GM23248 (cell line): ENCODE data around the gene NAAA. TPM values are rescaled to one million over a fixed set of nuclear protein-coding genes. Genes with fewer than 3 reads are reported as not detected.
A peak's percentile ranks its signal among the peaks of the same experiment; 100 is the strongest.

Source experiments
- DNase-seq: peaks from one replicate; pipeline ENCODE4 v3.0.0-alpha.2; 2015
- H2AFZ ChIP-seq: fragments of 200-600 bp; sonication (generic); 2 replicates; pipeline ENCODE4 v1.6.1; 2016; ENCODE audit warnings: antibody characterized with exemption
- H3F3A ChIP-seq: fragments of 200-600 bp; sonication (generic); 2 replicates; pipeline ENCODE4 v1.6.1; 2016; ENCODE audit warnings: mild to moderate bottlenecking, antibody characterized with exemption, mixed run types; ENCODE audit not compliant: insufficient read depth
- H3K27ac ChIP-seq: fragments of 200-600 bp; sonication (generic); 2 replicates; pipeline ENCODE4 v1.5.1; 2016; ENCODE audit warnings: mild to moderate bottlenecking
- H3K27me3 ChIP-seq: fragments of 200-600 bp; sonication (generic); replicated peaks from 2 replicates; pipeline ENCODE4 v1.6.1; 2016; ENCODE audit warnings: mild to moderate bottlenecking; ENCODE audit not compliant: insufficient read depth
- H3K36me3 ChIP-seq: fragments of 200-600 bp; sonication (generic); 2 replicates; pipeline ENCODE4 v1.6.1; 2016; ENCODE audit warnings: low read depth, mild to moderate bottlenecking
- H3K4me1 ChIP-seq: fragments of 200-600 bp; sonication (generic); 2 replicates; pipeline ENCODE4 v1.6.1; 2016; ENCODE audit warnings: mild to moderate bottlenecking; ENCODE audit not compliant: insufficient read depth
- H3K4me2 ChIP-seq: fragments of 200-600 bp; sonication (generic); one replicate; pipeline ENCODE4 v1.6.1; 2016; ENCODE audit warnings: mild to moderate bottlenecking; ENCODE audit not compliant: unreplicated experiment
- H3K4me3 ChIP-seq: fragments of 200-600 bp; sonication (generic); 2 replicates; pipeline ENCODE4 v1.5.1; 2016; ENCODE audit warnings: mild to moderate bottlenecking
- H3K79me2 ChIP-seq: fragments of 200-600 bp; sonication (generic); 2 replicates; pipeline ENCODE4 v1.6.1; 2016; ENCODE audit warnings: mild to moderate bottlenecking; ENCODE audit not compliant: insufficient read depth
- H3K9ac ChIP-seq: fragments of 200-600 bp; sonication (generic); 2 replicates; pipeline ENCODE4 v1.6.1; 2016; ENCODE audit warnings: mild to moderate bottlenecking
- H3K9me2 ChIP-seq: fragments of 200-600 bp; sonication (generic); 2 replicates; pipeline ENCODE4 v1.6.1; 2016; ENCODE audit warnings: mixed run types, mild to moderate bottlenecking, moderate library complexity; ENCODE audit not compliant: insufficient read depth
- H3K9me3 ChIP-seq: fragments of 200-600 bp; sonication (generic); one replicate; pipeline ENCODE4 v1.6.1; 2017; ENCODE audit warnings: low read depth
- H4K20me1 ChIP-seq: fragments of 200-600 bp; sonication (generic); 2 replicates; pipeline ENCODE4 v1.6.0; 2016; ENCODE audit not compliant: insufficient read depth
- EZH2 ChIP-seq: fragments of 200-600 bp; sonication (generic); IDR thresholded peaks from 2 replicates; pipeline ENCODE4 v1.6.1; 2018; ENCODE audit warnings: antibody characterized with exemption, mild to moderate bottlenecking; ENCODE audit not compliant: insufficient read depth, poor library complexity, severe bottlenecking
- EZH2phosphoT487 ChIP-seq: fragments of 200-600 bp; sonication (generic); IDR thresholded peaks from 2 replicates; pipeline ENCODE4 v1.6.1; 2018; ENCODE audit warnings: antibody characterized with exemption, moderate library complexity, mild to moderate bottlenecking, low read depth; ENCODE audit not compliant: insufficient read depth
- WGBS, 2 experiments: methylation state at CpG; one replicate each; pipeline ENCODE4 v1.1.6; 2015 to 2017; ENCODE audit warnings: low lambda C conversion rate in 2 of 2, low coverage in 1 of 2; ENCODE audit errors: missing lambda C conversion rate in 2 of 2; 5-methylcytosine and 5-hydroxymethylcytosine counted together
- in situ Hi-C: fragments of 300-500 bp; cut with MboI; formaldehyde crosslinking; loops from 2 replicates; pipeline ENCODE4 v1.15.0; 2020
- polyA plus RNA-seq: library from polyadenylated mRNA; unstranded; fragments of >200 nt; fragmentation: Nextera tagmentation; extraction: Ambion mirVana; gene quantifications from 2 replicates; pipeline ENCODE4 v1.2.1, GENCODE V29; 2016
- total RNA-seq: library from RNA; depleted of rRNA; stranded (reverse); fragments of >200 nt; shearing (Covaris generic); gene quantifications from 2 replicates; pipeline ENCODE4 v1.2.3, GENCODE V29; 2014

Gene NAAA
- total and polyA plus RNA-seq, 2 experiments from 2014 or later: 34.3 to 56.4 TPM

DNA sequence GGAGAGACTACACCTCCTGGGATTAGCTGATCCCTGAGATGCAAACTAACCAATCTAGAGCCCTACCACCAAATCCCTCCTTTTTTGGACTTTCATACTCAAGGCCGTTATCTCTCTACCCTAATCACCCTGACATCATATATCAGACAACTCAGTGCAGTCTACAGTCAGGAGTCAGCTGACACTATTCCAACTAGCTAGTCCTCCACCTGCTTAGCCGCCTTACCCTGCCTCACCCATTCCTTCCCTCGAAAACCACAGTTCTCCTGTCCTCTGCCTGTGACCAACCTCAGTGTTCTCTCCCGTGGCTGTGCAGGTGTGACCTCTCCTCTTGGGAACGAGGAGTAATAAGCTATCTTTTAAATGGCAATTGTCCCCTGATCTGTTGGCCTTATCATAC is 36.7 kb downstream of the NAAA start:
- Histone ChIP-seq H2AFZ (no peak overlapping the region), H3K27ac (no peak overlapping the region), H3K36me3 (no peaks in the 10 kb centered on the region), H3K9me2 (no peaks in the 10 kb centered on the region), H3K9me3 (no peaks in the 10 kb centered on the region), H3K27me3 (peaks cover 8% of the 10 kb centered on the region; the same call in 1 of the 2 replicates), H3K9ac (no peak overlapping the region), H3K4me1 (no peaks in the 10 kb centered on the region), H4K20me1 (no peaks in the 10 kb centered on the region), H3K79me2 (no peaks in the 10 kb centered on the region), H3K4me3 (no peak overlapping the region), H3F3A (no peaks in the 10 kb centered on the region), H3K4me2 (no peak overlapping the region)
- TF ChIP-seq EZH2phosphoT487 (no peak), EZH2 (no peak)
- WGBS, 2 experiments: 61 to 63% methylated on average over 5 of the region's 5 CpGs
- no peak for DNase-seq
- in situ Hi-C loops: no loop called here

DNA sequence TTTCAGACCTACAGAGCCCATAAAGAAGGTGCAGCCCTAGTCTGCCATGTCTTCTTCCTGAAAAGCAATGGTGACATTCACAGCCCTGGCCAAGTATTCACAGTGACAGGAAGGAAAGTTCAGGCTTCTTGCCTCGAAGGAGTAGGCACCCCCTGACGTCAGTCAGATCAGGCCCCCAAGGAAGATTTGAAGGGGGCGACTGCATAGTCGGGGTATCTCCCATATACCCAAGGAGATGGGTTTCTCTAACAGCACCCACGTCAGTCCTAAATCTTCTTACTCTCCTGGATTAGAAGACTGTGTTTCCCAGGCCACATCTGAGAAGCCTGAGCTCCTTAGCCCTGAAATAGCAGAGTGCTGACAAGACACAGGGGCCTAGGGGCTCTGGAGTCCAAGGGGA is 38.5 kb downstream of the NAAA start, which contains the start of gene PPEF2:
Gene PPEF2 (minus strand): TSS at position 101 of the 400 bp plus-strand sequence. CDS start 6,127 bp downstream, outside the sequence.
- Histone ChIP-seq H3K4me1 (no peaks in the 10 kb centered on the region), H2AFZ (no peak within 1 kb of the TSS), H3K27ac (no peak within 1 kb of the TSS), H3K79me2 (no peaks in the 10 kb centered on the region), H3K9ac (no peak within 1 kb of the TSS), H3K36me3 (no peaks in the 10 kb centered on the region), H3K9me3 (no peaks in the 10 kb centered on the region), H4K20me1 (no peaks in the 10 kb centered on the region), H3F3A (no peaks in the 10 kb centered on the region), H3K4me3 (no peak within 1 kb of the TSS), H3K27me3 (peaks cover 8% of the 10 kb centered on the region; the same call in 1 of the 2 replicates), H3K9me2 (no peaks in the 10 kb centered on the region), H3K4me2 (no peak within 1 kb of the TSS)
- no peak for TF ChIP-seq EZH2
- no peak for TF ChIP-seq EZH2phosphoT487
- WGBS, 2 experiments: 53 to 60% methylated on average over 5 of the region's 5 CpGs
- in situ Hi-C loops: no loop called here
- no peak for DNase-seq

DNA sequence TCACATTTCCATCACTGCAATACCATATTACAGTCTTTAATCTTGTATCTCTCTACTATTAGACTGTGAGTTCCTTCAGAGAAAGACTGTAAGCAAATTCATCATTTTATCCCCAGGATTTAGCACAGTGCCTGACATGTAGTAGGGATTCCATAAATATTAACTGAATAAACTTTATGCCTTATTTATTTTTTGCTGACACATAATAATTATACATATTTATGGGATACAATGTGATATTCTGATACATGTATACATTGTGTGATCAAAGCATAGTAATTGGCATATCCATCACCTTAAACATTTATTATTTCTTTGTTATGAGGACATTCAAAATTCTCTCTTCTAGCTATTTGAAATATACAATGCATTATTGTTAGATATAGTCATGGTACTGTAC is 42.3 kb downstream of the NAAA start:
- Histone ChIP-seq H3K4me2 (no peak overlapping the region), H3K79me2 (no peaks in the 10 kb centered on the region), H2AFZ (no peak overlapping the region), H3K27ac (no peak overlapping the region), H3K36me3 (no peaks in the 10 kb centered on the region), H3K27me3 (peaks cover 8% of the 10 kb centered on the region; the same call in 1 of the 2 replicates), H3K4me3 (no peak overlapping the region), H3F3A (no peaks in the 10 kb centered on the region), H3K9me3 (no peaks in the 10 kb centered on the region), H3K4me1 (no peaks in the 10 kb centered on the region), H4K20me1 (no peaks in the 10 kb centered on the region), H3K9ac (no peak overlapping the region), H3K9me2 (no peaks in the 10 kb centered on the region)
- TF ChIP-seq EZH2phosphoT487 (no peak), EZH2 (no peak)
- no peak for DNase-seq
- in situ Hi-C loops: no loop called here

DNA sequence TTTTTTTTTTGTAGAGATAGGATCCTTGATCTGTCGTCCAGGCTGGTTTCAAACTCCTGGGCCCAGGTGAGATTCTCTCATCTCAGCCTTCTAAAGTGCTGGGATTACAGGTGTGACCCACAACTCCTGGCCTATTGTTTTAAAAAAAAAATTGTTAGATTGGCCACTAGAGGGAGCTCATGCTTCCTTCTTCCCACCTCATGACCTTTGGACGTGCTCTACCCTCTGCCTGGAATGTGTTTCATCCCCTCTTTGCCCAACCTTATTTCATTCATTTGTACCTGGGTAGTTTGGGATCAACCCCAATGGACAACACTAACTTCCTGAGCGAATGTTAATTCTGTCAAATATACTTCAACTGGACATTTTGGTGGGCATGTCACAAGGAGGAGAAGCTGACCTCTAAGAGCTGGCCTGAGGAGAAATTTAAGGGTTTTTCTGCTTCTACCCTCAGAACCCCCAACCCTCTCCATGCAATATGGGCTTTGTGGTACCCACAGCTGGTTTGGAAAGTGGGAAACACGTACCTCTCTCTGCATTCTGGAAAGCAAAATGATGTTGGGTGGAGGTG is 45.0 kb downstream of the NAAA start:
- TF ChIP-seq EZH2phosphoT487 (no peak), EZH2 (no peak)
- Histone ChIP-seq H3K9me3 (no peaks in the 10 kb centered on the region), H2AFZ (no peak overlapping the region), H3F3A (no peaks in the 10 kb centered on the region), H4K20me1 (no peaks in the 10 kb centered on the region), H3K36me3 (no peaks in the 10 kb centered on the region), H3K79me2 (no peaks in the 10 kb centered on the region), H3K9ac (no peak overlapping the region), H3K9me2 (no peaks in the 10 kb centered on the region), H3K4me1 (no peaks in the 10 kb centered on the region), H3K27ac (no peak overlapping the region), H3K4me3 (no peak overlapping the region), H3K4me2 (no peak overlapping the region), H3K27me3 (peaks cover 8% of the 10 kb centered on the region; the same call in 1 of the 2 replicates)
- 37 to 38% methylated on average over 4 of the region's 4 CpGs for WGBS, 2 experiments
- DNase-seq: peak; percentile 21
- in situ Hi-C loops: no loop called here
